ENCODE measurements around the gene RAD51B. TPM values are rescaled to one million over a fixed set of nuclear protein-coding genes. Genes with fewer than 3 reads are reported as not detected.

Gene RAD51B
- total RNA-seq, 1 donor from 2014 or later, result 5.3 TPM

- FAIRE-seq (no peak), DNase-seq (ENCODE audit: low spot score in 2 of 2) (no peak)
These were observed 370.5 kb downstream of the RAD51B start for GRCh38 chr14:68190032-68190431.

- DNase-seq (ENCODE audit: low spot score in 2 of 2), result no peak
These were observed 372.2 kb downstream of the RAD51B start for GRCh38 chr14:68191567-68192321.

GRCh38 chr14:68192935-68193334, 373.4 kb downstream of the RAD51B start:
- FAIRE-seq, result no peak
- DNase-seq (ENCODE audit: low spot score in 2 of 2), result no peak

More at GRCh38 chr14:68191567-68192321, 372.2 kb downstream of the RAD51B start:
- FAIRE-seq, result no peak

GRCh38 chr14:68193970-68194681, 374.5 kb downstream of the RAD51B start:
- DNase-seq (ENCODE audit: low spot score in 2 of 2) (no peak), FAIRE-seq (no peak)

GRCh38 chr14:68195126-68195525, 375.5 kb downstream of the RAD51B start:
- no peak for DNase-seq (ENCODE audit: low spot score in 2 of 2)
- FAIRE-seq, result no peak

GRCh38 chr14:68198713-68199495, 379.3 kb downstream of the RAD51B start:
- DNase-seq (ENCODE audit: low spot score in 2 of 2) (no peak), FAIRE-seq (no peak)

GRCh38 chr14:68199554-68200151, 380.1 kb downstream of the RAD51B start:
- no peak for DNase-seq (ENCODE audit: low spot score in 2 of 2)
- FAIRE-seq, result no peak

GRCh38 chr14:68203871-68204270, 384.3 kb downstream of the RAD51B start:
- no peak for FAIRE-seq
- DNase-seq (ENCODE audit: low spot score in 2 of 2), result no peak

- DNase-seq (ENCODE audit: low spot score in 2 of 2) (no peak), FAIRE-seq (no peak)
These were observed 388.6 kb downstream of the RAD51B start for GRCh38 chr14:68208218-68208617.

- no peak for DNase-seq (ENCODE audit: low spot score in 2 of 2)
- FAIRE-seq, result no peak
These were observed 389.2 kb downstream of the RAD51B start for GRCh38 chr14:68208626-68209317.

GRCh38 chr14:68210729-68211299, 391.2 kb downstream of the RAD51B start:
- DNase-seq (ENCODE audit: low spot score in 2 of 2) (peak in 1 of 2 donors; percentile 20), FAIRE-seq (no peak)

GRCh38 chr14:68211421-68211820, 391.8 kb downstream of the RAD51B start:
- DNase-seq (ENCODE audit: low spot score in 2 of 2) (no peak), FAIRE-seq (no peak)

- FAIRE-seq (no peak), DNase-seq (ENCODE audit: low spot score in 2 of 2) (no peak)
These were observed 392.3 kb downstream of the RAD51B start for GRCh38 chr14:68211886-68212285.

GRCh38 chr14:68212361-68212760, 392.8 kb downstream of the RAD51B start:
- no peak for FAIRE-seq
- no peak for DNase-seq (ENCODE audit: low spot score in 2 of 2)

GRCh38 chr14:68214431-68214830, 394.9 kb downstream of the RAD51B start:
- DNase-seq (ENCODE audit: low spot score in 2 of 2), result no peak
- no peak for FAIRE-seq

- FAIRE-seq (no peak), DNase-seq (ENCODE audit: low spot score in 2 of 2) (no peak)
These were observed 396.1 kb downstream of the RAD51B start for GRCh38 chr14:68215629-68216028.

GRCh38 chr14:68216079-68216478, 396.5 kb downstream of the RAD51B start:
- DNase-seq (ENCODE audit: low spot score in 2 of 2), result no peak
- FAIRE-seq, result no peak

- no peak for FAIRE-seq
- DNase-seq (ENCODE audit: low spot score in 2 of 2), result no peak
These were observed 397.4 kb downstream of the RAD51B start for GRCh38 chr14:68216957-68217356.

GRCh38 chr14:68217791-68218340, 398.3 kb downstream of the RAD51B start:
- FAIRE-seq, result no peak

More at GRCh38 chr14:68217791-68218340, 398.3 kb downstream of the RAD51B start:
- DNase-seq (ENCODE audit: low spot score in 2 of 2), result no peak
